Endothelial cell (in vitro differentiated cells): ENCODE results near the gene ELL3. TPM values are rescaled to one million over a fixed set of nuclear protein-coding genes. Genes with fewer than 3 reads are reported as not detected.
A peak's percentile ranks its signal among the peaks of the same experiment; 100 is the strongest.

Source experiments
- DNase-seq: peaks from one replicate; pipeline ENCODE4 v3.0.0; 2021; ENCODE audit warnings: low spot score
- H3K27ac Mint-ChIP-seq: one replicate; pipeline ENCODE4 v1.8.0; 2021; ENCODE audit warnings: mixed read lengths, inconsistent platforms; ENCODE audit not compliant: unreplicated experiment
- H3K27me3 Mint-ChIP-seq: one replicate; pipeline ENCODE4 v1.8.0; 2021; ENCODE audit warnings: mild to moderate bottlenecking, moderate library complexity, mixed read lengths, inconsistent platforms; ENCODE audit not compliant: unreplicated experiment
- H3K36me3 Mint-ChIP-seq: one replicate; pipeline ENCODE4 v1.8.0; 2021; ENCODE audit warnings: mild to moderate bottlenecking, low read depth, mixed read lengths, inconsistent platforms; ENCODE audit not compliant: unreplicated experiment
- H3K4me1 Mint-ChIP-seq: one replicate; pipeline ENCODE4 v1.8.0; 2021; ENCODE audit warnings: mild to moderate bottlenecking, mixed read lengths, inconsistent platforms; ENCODE audit not compliant: unreplicated experiment
- H3K4me3 Mint-ChIP-seq: one replicate; pipeline ENCODE4 v1.8.0; 2021; ENCODE audit warnings: mild to moderate bottlenecking, mixed read lengths, inconsistent platforms; ENCODE audit not compliant: unreplicated experiment
- H3K9me3 Mint-ChIP-seq: one replicate; pipeline ENCODE4 v1.8.0; 2021; ENCODE audit warnings: mixed read lengths, inconsistent platforms; ENCODE audit not compliant: unreplicated experiment
- CTCF ChIP-seq: fragments of 200-600 bp; sonication (generic); IDR thresholded peaks from one replicate; pipeline ENCODE4 v1.5.0; 2021; ENCODE audit warnings: antibody characterized with exemption; ENCODE audit not compliant: unreplicated experiment
- total RNA-seq: library from RNA; stranded (reverse); fragmentation: NEBNext Ultra II Directional; extraction: Animal tissue kit (Norgen Biotek cat#: 25700); gene quantifications from one replicate; pipeline ENCODE4 v1.2.1, GENCODE V29; 2021; ENCODE audit not compliant: unreplicated experiment

The ELL3 gene
- total RNA-seq, 1 donor from 2014 or later = 1.9 TPM

- Mint-ChIP-seq H3K27ac (no peak overlapping the region), H3K27me3 (peaks cover 5% of the 10 kb centered on the region), H3K9me3 (no peaks in the 10 kb centered on the region), H3K36me3 (peaks cover 42% of the 10 kb centered on the region), H3K4me3 (no peak overlapping the region), H3K4me1 (peaks cover 4% of the 10 kb centered on the region)
- DNase-seq = no peak
- TF ChIP-seq CTCF = no peak
Observed at GRCh38 chr15:43771816-43772215, 5.0 kb downstream of the ELL3 start.

- Mint-ChIP-seq H3K4me1 (no peaks in the 10 kb centered on the region), H3K27ac (no peak overlapping the region), H3K9me3 (no peaks in the 10 kb centered on the region), H3K4me3 (no peak overlapping the region), H3K36me3 (peaks cover 52% of the 10 kb centered on the region), H3K27me3 (no peaks in the 10 kb centered on the region)
- peak; percentile 67 for TF ChIP-seq CTCF
- DNase-seq = peak; percentile 72
Observed at GRCh38 chr15:43769584-43770228, 7.1 kb downstream of the ELL3 start.

GRCh38 chr15:43763819-43764446 lies 12.8 kb downstream of the ELL3 start:
- Mint-ChIP-seq H3K36me3 (peaks cover 26% of the 10 kb centered on the region), H3K9me3 (no peaks in the 10 kb centered on the region), H3K4me1 (no peaks in the 10 kb centered on the region), H3K27ac (no peak overlapping the region), H3K27me3 (no peaks in the 10 kb centered on the region), H3K4me3 (peak overlapping the region; percentile 4)
- TF ChIP-seq CTCF = no peak
- DNase-seq = no peak

GRCh38 chr15:43762824-43763223 lies 13.9 kb downstream of the ELL3 start:
- Mint-ChIP-seq H3K4me3 (no peak overlapping the region), H3K36me3 (peaks cover 23% of the 10 kb centered on the region), H3K9me3 (no peaks in the 10 kb centered on the region), H3K27me3 (no peaks in the 10 kb centered on the region), H3K4me1 (no peaks in the 10 kb centered on the region), H3K27ac (no peak overlapping the region)
- TF ChIP-seq CTCF = no peak
- no peak for DNase-seq

GRCh38 chr15:43751885-43752284 lies 24.9 kb downstream of the ELL3 start:
- no peak overlapping the region for H3K4me3 Mint-ChIP-seq
- H3K36me3 Mint-ChIP-seq = peaks cover 22% of the 10 kb centered on the region
- no peak for TF ChIP-seq CTCF
- no peaks in the 10 kb centered on the region for H3K9me3 Mint-ChIP-seq
- no peak overlapping the region for H3K27ac Mint-ChIP-seq
- peaks cover 4% of the 10 kb centered on the region for H3K27me3 Mint-ChIP-seq
- H3K4me1 Mint-ChIP-seq = peaks cover 22% of the 10 kb centered on the region
- DNase-seq = no peak
